Fibroblast of lung (primary cell): ENCODE results near the gene SNN.

Source experiments
- EZH2 ChIP-seq: IDR thresholded peaks from 2 replicates; pipeline ENCODE4 v1.5.1; 2012; ENCODE audit warnings: low read length, control low read depth, mild to moderate bottlenecking; ENCODE audit errors: missing control alignments
- TF ChIP-seq, protein P1 (sequence below), 2 donors: IDR thresholded peaks in 1 of 2; conservative IDR thresholded peaks in 1 of 2; 1 replicate in 1 of 2; 2 replicates in 1 of 2; pipeline ENCODE4 v1.5.1; 2011 to 2012; ENCODE audit warnings: low read length in 2 of 2, control low read depth in 1 of 2, inconsistent platforms in 1 of 2, low read depth in 1 of 2, mild to moderate bottlenecking in 1 of 2

- TF ChIP-seq, protein P1, sequence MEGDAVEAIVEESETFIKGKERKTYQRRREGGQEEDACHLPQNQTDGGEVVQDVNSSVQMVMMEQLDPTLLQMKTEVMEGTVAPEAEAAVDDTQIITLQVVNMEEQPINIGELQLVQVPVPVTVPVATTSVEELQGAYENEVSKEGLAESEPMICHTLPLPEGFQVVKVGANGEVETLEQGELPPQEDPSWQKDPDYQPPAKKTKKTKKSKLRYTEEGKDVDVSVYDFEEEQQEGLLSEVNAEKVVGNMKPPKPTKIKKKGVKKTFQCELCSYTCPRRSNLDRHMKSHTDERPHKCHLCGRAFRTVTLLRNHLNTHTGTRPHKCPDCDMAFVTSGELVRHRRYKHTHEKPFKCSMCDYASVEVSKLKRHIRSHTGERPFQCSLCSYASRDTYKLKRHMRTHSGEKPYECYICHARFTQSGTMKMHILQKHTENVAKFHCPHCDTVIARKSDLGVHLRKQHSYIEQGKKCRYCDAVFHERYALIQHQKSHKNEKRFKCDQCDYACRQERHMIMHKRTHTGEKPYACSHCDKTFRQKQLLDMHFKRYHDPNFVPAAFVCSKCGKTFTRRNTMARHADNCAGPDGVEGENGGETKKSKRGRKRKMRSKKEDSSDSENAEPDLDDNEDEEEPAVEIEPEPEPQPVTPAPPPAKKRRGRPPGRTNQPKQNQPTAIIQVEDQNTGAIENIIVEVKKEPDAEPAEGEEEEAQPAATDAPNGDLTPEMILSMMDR (conservative IDR thresholded peaks at IDR 0.05 in 1 of 2, IDR thresholded peaks at IDR 0.05 in 1 of 2; ENCODE audit: low read depth in 1 of 2, low read length in 2 of 2) = no peak
- no peak for TF ChIP-seq EZH2
Observed at GRCh38 chr16:11722468-11722808, 54.2 kb downstream of the SNN start.
